Liver (tissue), 9 donors: Measurements from ENCODE around the gene B4GALT3. TPM values are rescaled to one million over a fixed set of nuclear protein-coding genes. Genes with fewer than 3 reads are reported as not detected.

Experiments
- DNase-seq: peaks from one replicate; pipeline ENCODE4 v3.0.0-alpha.2; 2017; ENCODE audit warnings: low spot score
- H3K27ac ChIP-seq, 2 donors: one replicate each; pipeline ENCODE4 v1.7.0; 2013; ENCODE audit warnings: inconsistent platforms in 2 of 2, low read length in 2 of 2, control low read depth in 1 of 2, low read depth in 1 of 2, mild to moderate bottlenecking in 1 of 2
- H3K27me3 ChIP-seq, 4 donors: one replicate each; pipeline versions ENCODE4 v1.6.1 to v1.7.0; 2013; ENCODE audit warnings: low read length in 3 of 4, inconsistent platforms in 1 of 4, mild to moderate bottlenecking in 1 of 4, moderate library complexity in 1 of 4; ENCODE audit not compliant: control insufficient read depth in 4 of 4, insufficient read depth in 4 of 4
- H3K36me3 ChIP-seq, 4 donors: one replicate each; pipeline versions ENCODE4 v1.6.1 to v1.7.0; 2013; ENCODE audit warnings: low read length in 3 of 4, mild to moderate bottlenecking in 3 of 4, low read depth in 1 of 4, moderate library complexity in 1 of 4; ENCODE audit not compliant: control insufficient read depth in 4 of 4, insufficient read depth in 3 of 4
- H3K4me1 ChIP-seq, 4 donors: one replicate each; pipeline versions ENCODE4 v1.6.1 to v1.7.0; 2013; ENCODE audit warnings: low read length in 3 of 4, mild to moderate bottlenecking in 3 of 4, moderate library complexity in 1 of 4; ENCODE audit not compliant: control insufficient read depth in 4 of 4, insufficient read depth in 4 of 4
- H3K4me3 ChIP-seq, 3 donors: one replicate each; pipeline versions ENCODE4 v1.6.1 to v1.7.0; 2013; ENCODE audit warnings: low read length in 3 of 3, control low read depth in 1 of 3, low read depth in 1 of 3, mild to moderate bottlenecking in 1 of 3
- H3K9ac ChIP-seq, 2 donors: one replicate each; pipeline ENCODE4 v1.7.0; 2013; ENCODE audit warnings: low read length in 2 of 2, mild to moderate bottlenecking in 2 of 2, moderate library complexity in 2 of 2, control low read depth in 1 of 2, low read depth in 1 of 2
- H3K9me3 ChIP-seq, 4 donors: one replicate each; pipeline versions ENCODE4 v1.6.1 to v1.7.0; 2013; ENCODE audit warnings: low read length in 3 of 4; ENCODE audit not compliant: control insufficient read depth in 4 of 4
- ATF3 ChIP-seq: IDR thresholded peaks from 2 replicates; pipeline ENCODE4 v1.6.1; 2016; ENCODE audit warnings: antibody characterized with exemption
- CTCF ChIP-seq: fragments of 150-350 bp; IDR thresholded peaks from 2 replicates; pipeline ENCODE4 v1.5.1; 2017; ENCODE audit warnings: improper control_type of control experiment, low read depth, low read length; ENCODE audit not compliant: missing input control
- EGR1 ChIP-seq, 2 donors: IDR thresholded peaks; 2 replicates each; pipeline ENCODE4 v1.6.1; 2016 to 2018; ENCODE audit warnings: antibody characterized with exemption in 2 of 2, low read depth in 2 of 2
- FOXA1 ChIP-seq: IDR thresholded peaks from 2 replicates; pipeline ENCODE4 v1.6.1; 2016; ENCODE audit warnings: antibody characterized with exemption
- FOXA2 ChIP-seq: IDR thresholded peaks from 2 replicates; pipeline ENCODE4 v1.6.1; 2016; ENCODE audit warnings: antibody characterized with exemption
- GABPA ChIP-seq, 2 donors: IDR thresholded peaks in 1 of 2; conservative IDR thresholded peaks in 1 of 2; 2 replicates each; pipeline ENCODE4 v1.6.1; 2016; ENCODE audit warnings: antibody characterized with exemption in 2 of 2, mild to moderate bottlenecking in 1 of 2, moderate library complexity in 1 of 2
- HNF4A ChIP-seq, 2 donors: conservative IDR thresholded peaks; 2 replicates each; pipeline ENCODE4 v1.6.1; 2016; ENCODE audit warnings: antibody characterized with exemption in 2 of 2, mild to moderate bottlenecking in 2 of 2
- HNF4G ChIP-seq: IDR thresholded peaks from 2 replicates; pipeline ENCODE4 v1.6.1; 2016; ENCODE audit warnings: antibody characterized with exemption
- JUND ChIP-seq, 2 donors: IDR thresholded peaks; 2 replicates each; pipeline ENCODE4 v1.6.1; 2016; ENCODE audit warnings: antibody characterized with exemption in 2 of 2
- MAX ChIP-seq: IDR thresholded peaks from 2 replicates; pipeline ENCODE4 v1.6.1; 2016; ENCODE audit warnings: antibody characterized with exemption
- NR2F2 ChIP-seq: IDR thresholded peaks from 2 replicates; pipeline ENCODE4 v1.6.1; 2016; ENCODE audit warnings: antibody characterized with exemption
- RAD21 ChIP-seq, 2 donors: IDR thresholded peaks; 2 replicates each; pipeline ENCODE4 v1.6.1; 2016; ENCODE audit warnings: antibody characterized with exemption in 2 of 2, mild to moderate bottlenecking in 2 of 2
- REST ChIP-seq: IDR thresholded peaks from 2 replicates; pipeline ENCODE4 v1.6.1; 2016; ENCODE audit warnings: antibody characterized with exemption, mild to moderate bottlenecking
- RXRA ChIP-seq, 2 donors: IDR thresholded peaks; 2 replicates each; pipeline ENCODE4 v1.6.1; 2017 to 2018; ENCODE audit warnings: antibody characterized with exemption in 2 of 2, mild to moderate bottlenecking in 1 of 2
- SP1 ChIP-seq: IDR thresholded peaks from 2 replicates; pipeline ENCODE4 v1.6.1; 2018; ENCODE audit warnings: antibody characterized with exemption, mild to moderate bottlenecking
- TAF1 ChIP-seq: conservative IDR thresholded peaks from 2 replicates; pipeline ENCODE4 v1.6.1; 2016; ENCODE audit warnings: antibody characterized with exemption, mild to moderate bottlenecking
- YY1 ChIP-seq: IDR thresholded peaks from 2 replicates; pipeline ENCODE4 v1.6.1; 2016; ENCODE audit warnings: antibody characterized with exemption, mild to moderate bottlenecking
- ZBTB33 ChIP-seq: IDR thresholded peaks from 2 replicates; pipeline ENCODE4 v1.6.1; 2016; ENCODE audit warnings: antibody characterized with exemption
- WGBS: extraction: QIAGEN DNeasy Blood & Tissue Kit; methylation state at CpG from one replicate; pipeline ENCODE4 v1.1.7; 2013; 5-methylcytosine and 5-hydroxymethylcytosine counted together
- polyA plus RNA-seq, 2 donors: library from polyadenylated mRNA; stranded (reverse) in 1 of 2; unstranded in 1 of 2; fragments of 200-250 nt in 1 of 2; fragments of >200 nt in 1 of 2; fragmentation: Nextera tagmentation in 1 of 2; extraction: Ambion mirVana in 1 of 2; gene quantifications; one replicate each; pipeline versions ENCODE4 v1.2.1 to v1.2.3, GENCODE V29; 2013 to 2015
- total RNA-seq, 2 donors: library from RNA; depleted of rRNA; stranded (reverse); fragments of >200 nt; gene quantifications; one replicate each; pipeline ENCODE4 v1.2.3, GENCODE V29; 2014
- donor health status: healthy.
- donor health status: healthy.
- donor health status: healthy.
- donor health status: healthy.
- donor health status: healthy.

The B4GALT3 gene
- 10 to 100 TPM; 13.1 to 23.8 TPM for total RNA-seq
- polyA plus RNA-seq: 10 to 100 TPM; 14.0 to 15.4 TPM

- 1% methylated on average over 50 of the region's 50 CpGs for whole genome bisulfite sequencing
- Histone ChIP-seq H3K36me3 (peaks cover 0 to 23% (median 15%) of the 10 kb centered on the region in 4 donors), H3K9ac (peak within 1 kb of the TSS; percentile 82 to 96), H3K4me3 (peak within 1 kb of the TSS; percentile 70 to 98 (median 80)), H3K27me3 (no peaks in the 10 kb centered on the region), H3K4me1 (peaks cover 0 to 31% (median 26%) of the 10 kb centered on the region in 4 donors), H3K9me3 (no peaks in the 10 kb centered on the region), H3K27ac (peak within 1 kb of the TSS; percentile 92 to 95)
- DNase-seq: peak; percentile 99
- no peak for TF ChIP-seq JUND (IDR thresholded peaks at IDR 0.05)
- peak; percentile 69 for TF ChIP-seq SP1
- no peak for TF ChIP-seq ZBTB33
- TF ChIP-seq EGR1 (IDR thresholded peaks at IDR 0.05; ENCODE audit: low read depth in 2 of 2): peak; percentile 87 to 94
- peak; percentile 47 to 55 for TF ChIP-seq RAD21 (IDR thresholded peaks at IDR 0.05)
- TF ChIP-seq FOXA1: no peak
- no peak for TF ChIP-seq TAF1
- no peak for TF ChIP-seq FOXA2
- peak; percentile 8 for TF ChIP-seq REST
- peak; percentile 19 for TF ChIP-seq CTCF
- no peak for TF ChIP-seq HNF4G
- no peak for TF ChIP-seq GABPA (IDR thresholded peaks at IDR 0.05 in 1 of 2, conservative IDR thresholded peaks at IDR 0.05 in 1 of 2)
- peak; percentile 66 to 70 for TF ChIP-seq RXRA (IDR thresholded peaks at IDR 0.05)
- TF ChIP-seq MAX: peak; percentile 77
- TF ChIP-seq YY1: peak; percentile 99
- peak; percentile 39 for TF ChIP-seq NR2F2
- peak; percentile 13 to 43 for TF ChIP-seq HNF4A (conservative IDR thresholded peaks at IDR 0.05)
- TF ChIP-seq ATF3: no peak
Observed at GRCh38 chr1:161177112-161177935, at the start of gene B4GALT3. Gene B4GALT3, minus strand, starts transcription at chr1:161177507. Its CDS starts 1,447 bp downstream, at chr1:161176060.
